ENCODE measurements around the gene CTBP2. TPM values are rescaled to one million over a fixed set of nuclear protein-coding genes. Genes with fewer than 3 reads are reported as not detected.

The CTBP2 gene
- total and polyA plus RNA-seq, 2 of the 13 experiments (the other 11 are each of a cell fraction or from before 2014, with no cell fraction given): 0.08 TPM; not detected in 1

GRCh38 chr10:124943301-124944092 is 216.9 kb downstream of the CTBP2 start (continued):
- no peak for TF ChIP-seq ZBTB44 (CRISPR knock-in tag; IDR thresholded peaks at IDR 0.05)
- TF ChIP-seq TARDBP (CRISPR knock-in tag; IDR thresholded peaks at IDR 0.05): no peak
- no peak for TF ChIP-seq KAT8 (CRISPR knock-in tag; IDR thresholded peaks at IDR 0.05)

- peaks cover 48% of the 10 kb centered on the region for H4K20me1 ChIP-seq (ENCODE audit: insufficient read depth, low read length)
- no peak for FAIRE-seq
- in situ Hi-C loops (cut with HindIII; ENCODE audit: extremely low pct_ligation_motif_present, low pct_unique_long_range_greater_than_20kb): no loop called here
- ChIA-PET POLR2A (no interaction called here), CTCF (ENCODE audit: low intra/inter-chr PET ratio, low total read pairs) (no interaction called here)
- H2AFZ ChIP-seq (ENCODE audit: low read length): no peak overlapping the region
- BruUV-seq (replicated peaks): TSS peak; percentile 39
- H3K4me1 ChIP-seq (ENCODE audit: insufficient read depth, low read length): no peaks in the 10 kb centered on the region
- ATAC-seq: no peak
- no peak overlapping the region for H3K4me3 ChIP-seq (replicated peaks in 1 of 3; ENCODE audit: insufficient read depth in 1 of 3, low read depth in 2 of 3, low read length in 3 of 3)
- peaks cover 91% of the 10 kb centered on the region for H3K79me2 ChIP-seq (ENCODE audit: insufficient read depth, low read length)
- no peaks in the 10 kb centered on the region for H3K9me3 ChIP-seq (ENCODE audit: low read length)
- no peak overlapping the region for H3K27ac ChIP-seq (ENCODE audit: extremely low read length, insufficient read depth, low read length)
- no peak overlapping the region for H3K4me2 ChIP-seq (ENCODE audit: low read depth, low read length)
- no peak overlapping the region for H3K9ac ChIP-seq (ENCODE audit: insufficient read depth, low read depth, low read length)
- intact Hi-C loops (cut with micrococcal nuclease; ENCODE audit: unreplicated experiment): no loop called here
- no peak for DNase-seq (ENCODE audit: low spot score)
- 90% methylated on average over 11 of the region's 11 CpGs for WGBS (ENCODE audit: low lambda C conversion rate)
- H3K36me3 ChIP-seq (replicated peaks in 1 of 2; ENCODE audit: control insufficient read depth in 1 of 2, insufficient read depth in 2 of 2, low read length in 2 of 2): peaks cover 2 to 15% of the 10 kb centered on the region in 2 experiments; a peak in 4 of 5 replicates
- no peaks in the 10 kb centered on the region for H3K27me3 ChIP-seq (ENCODE audit: control insufficient read depth in 1 of 2, insufficient read depth in 2 of 2, low read length in 2 of 2)
- TF ChIP-seq ASH2L (IDR thresholded peaks at IDR 0.05; ENCODE audit: insufficient read length, low read depth, low read length): no peak
- no peak for TF ChIP-seq ZNF484 (CRISPR knock-in tag; IDR thresholded peaks at IDR 0.05; ENCODE audit: borderline replicate concordance, low read depth)
- TF ChIP-seq ZNF790 (CRISPR knock-in tag; IDR thresholded peaks at IDR 0.05; ENCODE audit: borderline replicate concordance): no peak
- no peak for TF ChIP-seq BRD4 (CRISPR knock-in tag; IDR thresholded peaks at IDR 0.05)
- no peak for TF ChIP-seq TIGD3 (CRISPR knock-in tag; IDR thresholded peaks at IDR 0.05; ENCODE audit: borderline replicate concordance)
- no peak for TF ChIP-seq ZSCAN9 (CRISPR knock-in tag; IDR thresholded peaks at IDR 0.05; ENCODE audit: borderline replicate concordance)
- no peak for TF ChIP-seq ZNF362 (CRISPR knock-in tag; IDR thresholded peaks at IDR 0.05; ENCODE audit: borderline replicate concordance)
- no peak for TF ChIP-seq TEAD3 (CRISPR knock-in tag; optimal IDR thresholded peaks at IDR 0.05; ENCODE audit: borderline replicate concordance)
- TF ChIP-seq MTF1 (CRISPR knock-in tag; IDR thresholded peaks at IDR 0.05): no peak
- TF ChIP-seq REXO4 (CRISPR knock-in tag; IDR thresholded peaks at IDR 0.05; ENCODE audit: borderline replicate concordance): no peak
- no peak for TF ChIP-seq ARID2 (CRISPR knock-in tag; IDR thresholded peaks at IDR 0.05; ENCODE audit: borderline replicate concordance)
- TF ChIP-seq ZNF18 (CRISPR knock-in tag; IDR thresholded peaks at IDR 0.05; ENCODE audit: insufficient replicate concordance): no peak
Observed at GRCh38 chr10:124942317-124943169, 217.8 kb downstream of the CTBP2 start.

Data from HepG2 (cell line).